OCI-LY7 (cell line): ENCODE data around the gene ATP2A3. TPM values are rescaled to one million over a fixed set of nuclear protein-coding genes. Genes with fewer than 3 reads are reported as not detected.

Experiments
- BruUV-seq: library from RNA; stranded (reverse); fragments of 400-500 nt; replicated peaks from 2 replicates; lab custom pipeline; 2021; lab: Mats Ljungman, UMichigan
- CTCF ChIA-PET: fragments of 300-600 bp; sonication (Branson Sonifier 250); formaldehyde crosslinking; loops from one replicate; lab custom pipeline; 2022; ENCODE audit warnings: antibody characterized with exemption; ENCODE audit not compliant: unreplicated experiment; lab: Charles Lee
- POLR2A ChIA-PET: fragments of 300-600 bp; sonication (Branson Sonifier 250); formaldehyde crosslinking; loops from one replicate; lab custom pipeline; 2022; ENCODE audit warnings: antibody characterized with exemption; lab: Charles Lee
- DNase-seq: peaks from one replicate; pipeline ENCODE4 v3.0.0-alpha.2; 2015; ENCODE audit warnings: low spot score
- H2AFZ ChIP-seq: fragments of 200-600 bp; sonication (generic), shearing (Covaris generic); 2 replicates; pipeline ENCODE4 v1.6.1; 2014; ENCODE audit warnings: mild to moderate bottlenecking, antibody characterized with exemption, low read length, moderate library complexity
- H3K27ac ChIP-seq: fragments of 200-600 bp; sonication (generic); 2 replicates; pipeline ENCODE4 v1.5.1; 2014; ENCODE audit warnings: mixed run types, low read depth, mild to moderate bottlenecking, moderate library complexity, low read length, inconsistent platforms; ENCODE audit not compliant: poor library complexity, severe bottlenecking
- H3K36me3 ChIP-seq: fragments of 200-600 bp; sonication (generic); 2 replicates; pipeline ENCODE4 v1.6.1; 2014; ENCODE audit warnings: mild to moderate bottlenecking, antibody characterized with exemption, low read length, moderate library complexity, mixed read lengths; ENCODE audit not compliant: insufficient read depth
- H3K4me1 ChIP-seq: fragments of 200-600 bp; sonication (generic); 2 replicates; pipeline ENCODE4 v1.5.1; 2014; ENCODE audit warnings: mild to moderate bottlenecking, low read length; ENCODE audit not compliant: insufficient read depth, poor library complexity, severe bottlenecking
- H3K4me2 ChIP-seq: fragments of 200-600 bp; sonication (generic); 2 replicates; pipeline ENCODE4 v1.6.1; 2014; ENCODE audit warnings: mild to moderate bottlenecking, low read length
- H3K4me3 ChIP-seq: fragments of 200-600 bp; sonication (generic); 2 replicates; pipeline ENCODE4 v1.5.1; 2014; ENCODE audit warnings: mild to moderate bottlenecking, low read depth, low read length; ENCODE audit not compliant: poor library complexity, severe bottlenecking
- H3K79me2 ChIP-seq: fragments of 200-600 bp; sonication (generic); 2 replicates; pipeline ENCODE4 v1.6.1; 2016; ENCODE audit warnings: low read depth, mild to moderate bottlenecking, low read length, moderate library complexity, mixed read lengths; ENCODE audit not compliant: insufficient read depth
- H3K9me2 ChIP-seq: fragments of 200-600 bp; sonication (generic); 2 replicates; pipeline ENCODE4 v1.6.1; 2016; ENCODE audit warnings: mild to moderate bottlenecking, low read length, mixed read lengths; ENCODE audit not compliant: insufficient read depth
- H3K9me3 ChIP-seq: fragments of 200-600 bp; sonication (generic); 2 replicates; pipeline ENCODE4 v1.6.1; 2014; ENCODE audit warnings: mild to moderate bottlenecking, mixed run types, low read length, mixed read lengths
- H4K20me1 ChIP-seq: fragments of 200-600 bp; sonication (generic); 2 replicates; pipeline ENCODE4 v1.6.1; 2014; ENCODE audit warnings: mild to moderate bottlenecking, antibody characterized with exemption, low read length, moderate library complexity, mixed read lengths; ENCODE audit not compliant: insufficient read depth
- EZH2phosphoT487 ChIP-seq: fragments of 200-600 bp; sonication (generic); IDR thresholded peaks from 2 replicates; pipeline ENCODE4 v1.6.1; 2018; ENCODE audit warnings: low read depth, borderline replicate concordance, mild to moderate bottlenecking, mixed run types, antibody characterized with exemption, low read length, moderate library complexity, mixed read lengths
- intact Hi-C: fragments of 100-400 bp; cut with micrococcal nuclease; formaldehyde crosslinking; loops from one replicate; pipeline ENCODE4 v1.10.0; 2022; ENCODE audit not compliant: unreplicated experiment
- total RNA-seq, 2 experiments: library from RNA; depleted of rRNA in 1 of 2; stranded (reverse); fragments of >200 nt in 1 of 2; shearing (Covaris generic) in 1 of 2; gene quantifications; 2 replicates each; pipeline ENCODE4 v1.2.3, GENCODE V29; 2014 to 2022
- TF ChIP-seq, protein P1 (sequence below): fragments of 200-600 bp; sonication (generic); conservative IDR thresholded peaks from 2 replicates; pipeline ENCODE4 v1.5.1; 2014; ENCODE audit warnings: mild to moderate bottlenecking, antibody characterized with exemption, low read length, moderate library complexity, mixed read lengths

Gene ATP2A3
- total RNA-seq, 2 experiments from 2014 or later: 108 to 353 TPM

DNA sequence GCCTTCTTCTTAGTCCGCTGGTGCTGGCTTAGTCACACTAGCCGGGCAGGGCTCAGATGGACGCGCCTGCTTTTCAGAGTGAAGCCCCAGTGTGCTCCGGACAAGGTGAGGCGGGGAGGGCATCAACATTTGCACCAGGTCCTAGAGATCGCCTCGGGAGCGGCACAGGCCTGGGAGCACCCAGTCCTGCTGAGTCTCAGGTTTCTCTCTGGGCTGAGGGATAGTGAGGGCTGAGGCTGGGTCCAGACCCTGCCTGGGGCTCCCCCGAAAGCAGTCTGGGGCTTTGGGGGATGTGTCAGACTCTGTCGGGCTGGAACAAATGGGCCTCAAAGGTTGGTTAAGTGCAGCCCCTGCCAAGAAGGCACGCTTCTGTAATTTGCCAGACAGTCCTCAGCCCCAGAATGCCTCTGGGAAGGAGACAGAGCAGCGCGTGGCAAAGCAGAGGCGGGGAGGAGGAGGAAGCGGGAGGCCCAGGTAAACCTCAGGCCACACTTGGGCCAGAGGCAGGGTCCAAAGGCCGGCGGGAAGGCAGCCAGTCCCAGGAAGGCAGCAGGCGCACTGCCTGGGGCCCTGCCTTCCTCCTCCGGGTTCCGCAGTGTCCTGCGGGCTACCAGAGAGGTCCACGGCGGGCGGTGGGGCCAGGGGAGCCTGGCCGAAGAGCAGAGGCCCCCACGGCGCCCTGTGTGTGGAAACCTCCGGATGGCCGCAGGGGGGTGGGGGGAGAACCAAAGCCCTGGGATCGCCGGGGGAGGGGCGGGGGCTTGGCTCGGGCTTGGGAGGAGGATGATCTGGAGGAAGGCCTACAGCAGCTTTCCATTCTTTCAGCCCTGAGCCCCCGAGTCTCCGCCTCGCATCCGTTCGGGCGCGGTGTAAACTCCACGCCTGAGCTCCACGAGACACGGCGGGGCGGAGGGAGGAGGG, 39.5 kb upstream of the ATP2A3 start:
- CTCF ChIA-PET: no interaction called here
- POLR2A ChIA-PET: no interaction called here

DNA sequence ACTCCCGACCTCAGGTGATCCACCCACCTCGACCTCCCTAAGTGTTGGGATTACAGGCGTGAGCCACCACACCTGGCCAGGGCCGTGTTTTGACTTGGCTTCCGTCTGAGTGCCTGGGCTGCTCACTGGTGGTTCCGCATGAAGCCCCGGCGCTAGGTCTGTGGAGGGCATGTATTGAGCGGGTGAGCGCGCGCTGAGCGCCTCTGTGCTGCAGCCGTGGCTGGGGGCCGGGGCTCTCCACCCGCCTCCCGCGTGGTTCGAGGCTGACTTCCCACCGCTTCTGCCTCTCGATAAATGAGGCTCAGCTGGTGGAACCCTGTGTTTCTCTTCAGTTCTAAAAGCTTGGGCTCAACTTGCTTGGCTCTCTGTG, 38.9 kb upstream of the ATP2A3 start:
- peaks cover 27% of the 10 kb centered on the region for H3K36me3 ChIP-seq
- CTCF ChIA-PET: no interaction called here
- no peak for DNase-seq
- TF ChIP-seq EZH2phosphoT487: no peak
- TF ChIP-seq, protein P1, sequence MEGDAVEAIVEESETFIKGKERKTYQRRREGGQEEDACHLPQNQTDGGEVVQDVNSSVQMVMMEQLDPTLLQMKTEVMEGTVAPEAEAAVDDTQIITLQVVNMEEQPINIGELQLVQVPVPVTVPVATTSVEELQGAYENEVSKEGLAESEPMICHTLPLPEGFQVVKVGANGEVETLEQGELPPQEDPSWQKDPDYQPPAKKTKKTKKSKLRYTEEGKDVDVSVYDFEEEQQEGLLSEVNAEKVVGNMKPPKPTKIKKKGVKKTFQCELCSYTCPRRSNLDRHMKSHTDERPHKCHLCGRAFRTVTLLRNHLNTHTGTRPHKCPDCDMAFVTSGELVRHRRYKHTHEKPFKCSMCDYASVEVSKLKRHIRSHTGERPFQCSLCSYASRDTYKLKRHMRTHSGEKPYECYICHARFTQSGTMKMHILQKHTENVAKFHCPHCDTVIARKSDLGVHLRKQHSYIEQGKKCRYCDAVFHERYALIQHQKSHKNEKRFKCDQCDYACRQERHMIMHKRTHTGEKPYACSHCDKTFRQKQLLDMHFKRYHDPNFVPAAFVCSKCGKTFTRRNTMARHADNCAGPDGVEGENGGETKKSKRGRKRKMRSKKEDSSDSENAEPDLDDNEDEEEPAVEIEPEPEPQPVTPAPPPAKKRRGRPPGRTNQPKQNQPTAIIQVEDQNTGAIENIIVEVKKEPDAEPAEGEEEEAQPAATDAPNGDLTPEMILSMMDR: no peak
- intact Hi-C loops: no loop called here
- H3K4me3 ChIP-seq: no peak overlapping the region
- H2AFZ ChIP-seq: no peak overlapping the region
- no peaks in the 10 kb centered on the region for H3K9me3 ChIP-seq
- BruUV-seq: no TSS peak
- H3K4me1 ChIP-seq: peaks cover 13% of the 10 kb centered on the region
- POLR2A ChIA-PET: no interaction called here
- no peaks in the 10 kb centered on the region for H3K79me2 ChIP-seq
- H3K4me2 ChIP-seq: no peak overlapping the region
- no peaks in the 10 kb centered on the region for H4K20me1 ChIP-seq
- no peaks in the 10 kb centered on the region for H3K9me2 ChIP-seq
- H3K27ac ChIP-seq: no peak overlapping the region

More for the DNA sequence above, 39.5 kb upstream of the ATP2A3 start:
- no peak overlapping the region for H2AFZ ChIP-seq
- H4K20me1 ChIP-seq: no peaks in the 10 kb centered on the region
- H3K4me1 ChIP-seq: peaks cover 13% of the 10 kb centered on the region
- intact Hi-C loops: loop anchor here (1.0 kb wide), 3 partner anchors 36 to 140 kb away; no protein-coding TSS in a partner anchor
- H3K9me3 ChIP-seq: no peaks in the 10 kb centered on the region
- TF ChIP-seq EZH2phosphoT487: no peak
- TF ChIP-seq, protein P1: no peak
- DNase-seq: no peak
- H3K9me2 ChIP-seq: no peaks in the 10 kb centered on the region
- H3K4me2 ChIP-seq: no peak overlapping the region
- peaks cover 34% of the 10 kb centered on the region for H3K36me3 ChIP-seq
- no peak overlapping the region for H3K27ac ChIP-seq
- no peaks in the 10 kb centered on the region for H3K79me2 ChIP-seq
- H3K4me3 ChIP-seq: no peak overlapping the region
- no TSS peak for BruUV-seq
